H9 (cell line): ENCODE results near the gene BPIFB6. TPM values are rescaled to one million over a fixed set of nuclear protein-coding genes. Genes with fewer than 3 reads are reported as not detected.

ENCODE experiments used
- DNase-seq: peaks from one replicate; pipeline ENCODE4 v3.0.0-alpha.2; 2017
- H2AFZ ChIP-seq: one replicate; pipeline ENCODE4 v1.6.1; 2013; ENCODE audit warnings: mild to moderate bottlenecking, low read length, control low read depth, moderate library complexity
- H2AK5ac ChIP-seq: 2 replicates; pipeline ENCODE4 v1.6.1; 2013; ENCODE audit warnings: low read length, control low read depth, mixed read lengths; ENCODE audit not compliant: insufficient read length
- H2BK120ac ChIP-seq: one replicate; pipeline ENCODE4 v1.6.1; 2013; ENCODE audit warnings: low read depth, mild to moderate bottlenecking, low read length, control low read depth, inconsistent platforms; ENCODE audit not compliant: poor library complexity, severe bottlenecking
- H2BK12ac ChIP-seq: 2 replicates; pipeline ENCODE4 v1.6.1; 2013; ENCODE audit warnings: low read length, control low read depth, mixed read lengths, low read depth; ENCODE audit not compliant: insufficient read length
- H2BK15ac ChIP-seq: 2 replicates; pipeline ENCODE4 v1.6.1; 2013; ENCODE audit warnings: low read depth, low read length, control low read depth
- H2BK20ac ChIP-seq: one replicate; pipeline ENCODE4 v1.6.1; 2013; ENCODE audit warnings: low read depth, mild to moderate bottlenecking, low read length, control low read depth, inconsistent platforms; ENCODE audit not compliant: poor library complexity, severe bottlenecking
- H2BK5ac ChIP-seq: 2 replicates; pipeline ENCODE4 v1.6.1; 2013; ENCODE audit warnings: low read length, control low read depth, mixed read lengths; ENCODE audit not compliant: insufficient read length
- H3K14ac ChIP-seq: 2 replicates; pipeline ENCODE4 v1.6.1; 2013; ENCODE audit warnings: low read length, control low read depth; ENCODE audit not compliant: insufficient read depth
- H3K18ac ChIP-seq: 2 replicates; pipeline ENCODE4 v1.6.1; 2013; ENCODE audit warnings: low read depth, mild to moderate bottlenecking, mixed read lengths, low read length, control low read depth; ENCODE audit not compliant: insufficient read length
- H3K23ac ChIP-seq: 2 replicates; pipeline ENCODE4 v1.6.1; 2013; ENCODE audit warnings: low read length, control low read depth, mixed read lengths, low read depth; ENCODE audit not compliant: insufficient read length
- H3K23me2 ChIP-seq: 2 replicates; pipeline ENCODE4 v1.6.1; 2013; ENCODE audit warnings: low read depth, mild to moderate bottlenecking, mixed read lengths, low read length, control low read depth; ENCODE audit not compliant: insufficient read length, poor library complexity, severe bottlenecking
- H3K27ac ChIP-seq: 2 replicates; pipeline ENCODE4 v1.5.1; 2013; ENCODE audit warnings: low read length, control low read depth, mixed read lengths, low read depth; ENCODE audit not compliant: insufficient read length
- H3K27me3 ChIP-seq: 2 replicates; pipeline ENCODE4 v1.6.1; 2013; ENCODE audit warnings: low read length, control low read depth, inconsistent platforms; ENCODE audit not compliant: insufficient read depth
- H3K4ac ChIP-seq: 2 replicates; pipeline ENCODE4 v1.6.1; 2013; ENCODE audit warnings: low read depth, mild to moderate bottlenecking, control low read depth, inconsistent platforms, low read length, moderate library complexity
- H3K4me1 ChIP-seq: 2 replicates; pipeline ENCODE4 v1.6.1; 2013; ENCODE audit warnings: low read length, control low read depth, inconsistent platforms; ENCODE audit not compliant: insufficient read depth
- H3K4me2 ChIP-seq: 2 replicates; pipeline ENCODE4 v1.6.1; 2013; ENCODE audit warnings: low read length, control low read depth, mixed read lengths; ENCODE audit not compliant: insufficient read length, insufficient read depth
- H3K56ac ChIP-seq: 2 replicates; pipeline ENCODE4 v1.6.1; 2013; ENCODE audit warnings: low read depth, mild to moderate bottlenecking, mixed read lengths, low read length, control low read depth; ENCODE audit not compliant: insufficient read length
- H3K79me1 ChIP-seq: 2 replicates; pipeline ENCODE4 v1.6.1; 2013; ENCODE audit warnings: low read depth, mild to moderate bottlenecking, moderate library complexity, low read length, control low read depth, inconsistent platforms; ENCODE audit not compliant: insufficient read depth, poor library complexity, severe bottlenecking
- H3K79me2 ChIP-seq: 2 replicates; pipeline ENCODE4 v1.6.1; 2013; ENCODE audit warnings: low read length, control low read depth, inconsistent platforms; ENCODE audit not compliant: insufficient read depth
- H3K9ac ChIP-seq: 2 replicates; pipeline ENCODE4 v1.6.1; 2013; ENCODE audit warnings: low read length, control low read depth, mixed read lengths; ENCODE audit not compliant: insufficient read length; ENCODE audit errors: extremely low read depth
- H3K9me3 ChIP-seq: one replicate; pipeline ENCODE4 v1.6.1; 2013; ENCODE audit warnings: low read depth, low read length, inconsistent platforms; ENCODE audit not compliant: control insufficient read depth
- H3T11ph ChIP-seq: one replicate; pipeline ENCODE4 v1.6.1; 2013; ENCODE audit warnings: mild to moderate bottlenecking, low read length, control low read depth, inconsistent platforms
- H4K20me1 ChIP-seq: one replicate; pipeline ENCODE4 v1.6.1; 2013; ENCODE audit not compliant: control insufficient read depth, insufficient read length, insufficient read depth
- H4K5ac ChIP-seq: 2 replicates; pipeline ENCODE4 v1.6.1; 2013; ENCODE audit warnings: low read depth, mild to moderate bottlenecking, mixed read lengths, low read length, control low read depth; ENCODE audit not compliant: insufficient read length
- H4K8ac ChIP-seq: replicated peaks from 2 replicates; pipeline ENCODE4 v1.6.1; 2013; ENCODE audit warnings: low read length, control low read depth, mixed read lengths, low read depth; ENCODE audit not compliant: insufficient read length
- H4K91ac ChIP-seq: 2 replicates; pipeline ENCODE4 v1.6.1; 2013; ENCODE audit warnings: low read depth, mild to moderate bottlenecking, moderate library complexity, mixed read lengths, low read length, control low read depth; ENCODE audit not compliant: insufficient read length
- H3K27ac Mint-ChIP-seq, 3 experiments: 2 replicates in 2 of 3; 3 replicates in 1 of 3; pipeline ENCODE4 v1.8.0; 2020 to 2021; ENCODE audit warnings: mixed read lengths in 3 of 3, mild to moderate bottlenecking in 1 of 3, moderate library complexity in 1 of 3
- H3K27me3 Mint-ChIP-seq: 2 replicates; pipeline ENCODE4 v1.8.0; 2021; ENCODE audit warnings: low read depth, mild to moderate bottlenecking, moderate library complexity, mixed read lengths
- H3K36me3 Mint-ChIP-seq, 3 experiments: 2 replicates in 2 of 3; 3 replicates in 1 of 3; pipeline ENCODE4 v1.8.0; 2020 to 2021; ENCODE audit warnings: low read depth in 3 of 3, mixed read lengths in 3 of 3; ENCODE audit not compliant: insufficient read depth in 1 of 3
- H3K4me1 Mint-ChIP-seq, 2 experiments: 2 replicates each; pipeline ENCODE4 v1.8.0; 2020; ENCODE audit warnings: mixed read lengths in 2 of 2
- H3K4me3 Mint-ChIP-seq, 2 experiments: 2 replicates in 1 of 2; 3 replicates in 1 of 2; pipeline ENCODE4 v1.8.0; 2020 to 2021; ENCODE audit warnings: mild to moderate bottlenecking in 2 of 2, mixed read lengths in 2 of 2, moderate library complexity in 1 of 2
- H3K9me3 Mint-ChIP-seq, 2 experiments: 2 replicates in 1 of 2; 3 replicates in 1 of 2; pipeline ENCODE4 v1.8.0; 2020; ENCODE audit warnings: mild to moderate bottlenecking in 2 of 2, mixed read lengths in 2 of 2, moderate library complexity in 1 of 2
- CTCF ChIP-seq: fragments of 200-600 bp; sonication (generic); conservative IDR thresholded peaks from 3 replicates; pipeline ENCODE4 v1.8.0; 2021; ENCODE audit warnings: antibody characterized with exemption, mild to moderate bottlenecking
- WGBS: extraction: QIAGEN DNeasy Blood & Tissue Kit; methylation state at CpG from one replicate; pipeline ENCODE4 v1.1.7; 2013; ENCODE audit warnings: missing lambda C conversion rate, low lambda C conversion rate, mixed read lengths; ENCODE audit not compliant: insufficient read length; ENCODE audit errors: extremely low coverage; 5-methylcytosine and 5-hydroxymethylcytosine counted together
- total RNA-seq: library from RNA; stranded (reverse); gene quantifications from 2 replicates; pipeline ENCODE4 v1.2.1, GENCODE V29; 2021

BPIFB6 gene
- total RNA-seq, 1 experiment from 2014 or later: not detected

GRCh38 chr20:33014336-33015113 lies 16.9 kb upstream of the BPIFB6 start:
- no peak for DNase-seq
- WGBS: no CpG with 5 or more reads among the region's 16 CpGs
- peaks cover 18% of the 10 kb centered on the region for H3K27me3 Mint-ChIP-seq

More at GRCh38 chr20:33014336-33015113, 16.9 kb upstream of the BPIFB6 start:
- Histone ChIP-seq H2AFZ (no peak overlapping the region), H3K14ac (no peak overlapping the region), H3K27ac (no peak overlapping the region), H3K79me2 (no peaks in the 10 kb centered on the region), H2BK120ac (no peak overlapping the region), H4K20me1 (no peaks in the 10 kb centered on the region), H2BK5ac (no peak overlapping the region), H2AK5ac (no peak overlapping the region), H4K5ac (no peak overlapping the region), H3K18ac (no peak overlapping the region), H4K91ac (no peak overlapping the region), H3K23me2 (no peaks in the 10 kb centered on the region), H4K8ac (no peak overlapping the region), H3K27me3 (no peaks in the 10 kb centered on the region), H3K4me2 (no peak overlapping the region), H2BK12ac (no peak overlapping the region), H2BK15ac (no peak overlapping the region), H3K79me1 (no peaks in the 10 kb centered on the region), H3K23ac (no peak overlapping the region), H2BK20ac (no peak overlapping the region), H3K4me1 (no peaks in the 10 kb centered on the region), H3K9ac (no peak overlapping the region), H3K9me3 (no peaks in the 10 kb centered on the region), H3K56ac (no peak overlapping the region), H3T11ph (no peak overlapping the region), H3K4ac (no peak overlapping the region)
- peaks cover 21 to 23% of the 10 kb centered on the region in 2 experiments for H3K4me1 Mint-ChIP-seq
- no peaks in the 10 kb centered on the region for H3K9me3 Mint-ChIP-seq
- no peaks in the 10 kb centered on the region for H3K36me3 Mint-ChIP-seq
- no peak overlapping the region for H3K4me3 Mint-ChIP-seq
- TF ChIP-seq CTCF: no peak
- no peak overlapping the region for H3K27ac Mint-ChIP-seq
